Large intestine (tissue), 3 donors: ENCODE measurements around the gene COL5A1. TPM values are rescaled to one million over a fixed set of nuclear protein-coding genes. Genes with fewer than 3 reads are reported as not detected.

ENCODE experiments used
- DNase-seq, 2 donors: peaks; one replicate each; pipeline versions ENCODE4 v3.0.0 to v3.0.0-alpha.2; 2013
- H3K27ac ChIP-seq: one replicate; pipeline ENCODE4 v1.5.1; 2013; ENCODE audit warnings: low read length
- H3K27me3 ChIP-seq: 2 replicates; pipeline ENCODE4 v1.6.1; 2013; ENCODE audit warnings: low read length; ENCODE audit not compliant: control insufficient read depth, insufficient read depth
- H3K36me3 ChIP-seq: 2 replicates; pipeline ENCODE4 v1.6.1; 2013; ENCODE audit warnings: low read length; ENCODE audit not compliant: control insufficient read depth, insufficient read depth
- H3K4me1 ChIP-seq: one replicate; pipeline ENCODE4 v1.6.1; 2013; ENCODE audit warnings: low read length; ENCODE audit not compliant: control insufficient read depth, insufficient read depth
- H3K4me3 ChIP-seq: one replicate; pipeline ENCODE4 v1.5.1; 2013; ENCODE audit warnings: low read length
- H3K9me3 ChIP-seq: one replicate; pipeline ENCODE4 v1.6.1; 2013; ENCODE audit warnings: mild to moderate bottlenecking, low read depth, low read length, moderate library complexity; ENCODE audit not compliant: control insufficient read depth
- WGBS: methylation state at CpG from one replicate; pipeline ENCODE4 v1.1.5; 2013; ENCODE audit warnings: low lambda C conversion rate; ENCODE audit not compliant: insufficient coverage; 5-methylcytosine and 5-hydroxymethylcytosine counted together
- polyA plus RNA-seq: library from polyadenylated mRNA; unstranded; fragments of 120-200 nt; gene quantifications from one replicate; pipeline ENCODE4 v1.2.1, GENCODE V29; 2013

Gene COL5A1
- polyA plus RNA-seq, 1 donor: 79.9 TPM

DNA sequence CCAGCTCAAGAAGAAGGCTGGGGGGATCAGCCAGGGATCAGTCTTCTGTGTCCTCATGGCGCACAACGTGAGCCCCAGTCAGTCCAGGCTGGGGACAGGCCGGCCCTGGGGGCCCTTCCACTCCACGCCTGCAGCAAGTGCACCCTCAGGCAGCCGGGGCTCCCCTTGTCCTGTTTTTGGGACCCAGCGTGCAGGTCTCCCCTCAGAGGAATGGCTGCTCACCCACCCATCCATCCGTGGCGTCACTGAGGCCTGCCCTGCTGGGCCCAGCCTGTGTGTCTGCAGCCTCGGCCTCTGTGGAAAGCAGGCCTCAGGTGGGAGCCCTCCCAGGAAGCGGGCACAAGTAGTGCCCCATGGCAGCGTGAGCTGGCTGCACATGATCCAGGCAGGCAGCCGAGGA is 186.4 kb downstream of the COL5A1 start:
- no peak overlapping the region for H3K27ac ChIP-seq
- H3K9me3 ChIP-seq: no peaks in the 10 kb centered on the region
- H3K4me1 ChIP-seq: no peaks in the 10 kb centered on the region
- H3K36me3 ChIP-seq: peaks cover 14% of the 10 kb centered on the region
- WGBS: no CpG with 5 or more reads among the region's 12 CpGs
- H3K27me3 ChIP-seq: no peaks in the 10 kb centered on the region
- DNase-seq: no peak
- no peak overlapping the region for H3K4me3 ChIP-seq

DNA sequence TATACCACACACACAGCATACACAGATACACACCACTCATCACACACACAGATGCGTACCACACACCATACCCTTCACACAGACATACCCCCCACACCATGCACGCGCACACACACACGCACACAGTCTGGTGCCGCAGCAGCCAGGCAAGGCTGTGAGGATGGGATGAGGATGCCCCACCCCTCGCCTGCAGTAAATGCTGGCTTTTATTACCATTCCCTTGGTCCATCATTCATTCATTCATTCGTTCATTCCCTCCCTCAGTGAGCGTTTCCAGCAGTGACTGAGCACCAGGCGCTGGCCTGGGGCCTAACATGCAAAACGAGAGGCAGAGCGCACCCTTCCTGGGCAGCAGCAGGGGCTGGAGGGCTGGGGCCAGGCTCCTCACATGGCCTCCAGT is 187.3 kb downstream of the COL5A1 start:
- no peak overlapping the region for H3K4me3 ChIP-seq
- no peak overlapping the region for H3K27ac ChIP-seq
- no peaks in the 10 kb centered on the region for H3K9me3 ChIP-seq
- H3K36me3 ChIP-seq: peaks cover 14% of the 10 kb centered on the region
- no CpG with 5 or more reads among the region's 11 CpGs for WGBS
- no peaks in the 10 kb centered on the region for H3K4me1 ChIP-seq
- H3K27me3 ChIP-seq: no peaks in the 10 kb centered on the region
- no peak for DNase-seq

DNA sequence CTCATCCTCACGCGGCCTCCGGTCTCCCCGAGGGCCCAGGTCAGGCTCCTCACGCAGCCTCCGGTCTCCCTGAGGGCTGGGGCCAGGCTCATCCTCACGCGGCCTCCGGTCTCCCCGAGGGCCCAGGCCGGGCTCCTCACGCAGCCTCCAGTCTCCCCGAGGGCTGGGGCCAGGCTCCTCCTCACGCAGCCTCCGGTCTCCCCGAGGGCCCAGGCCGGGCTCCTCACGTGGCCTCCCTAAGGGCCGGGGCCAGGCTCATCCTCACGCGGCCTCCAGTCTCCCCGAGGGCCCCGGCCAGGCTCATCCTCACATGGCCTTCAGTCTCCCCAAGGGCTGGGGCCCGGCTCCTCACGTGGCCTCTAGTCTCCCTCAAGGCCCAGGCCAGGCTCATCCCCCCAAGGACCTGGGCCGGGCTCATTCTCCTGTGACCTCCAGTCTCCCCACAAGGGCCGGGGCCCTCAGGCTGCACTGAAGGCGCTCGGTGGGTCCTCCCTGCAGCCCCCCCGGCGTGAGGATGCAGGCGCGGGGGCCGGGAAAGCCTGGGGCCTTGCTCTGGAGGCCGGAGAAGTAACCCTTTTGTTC is 187.8 kb downstream of the COL5A1 start:
- no peak overlapping the region for H3K4me3 ChIP-seq
- no peak for DNase-seq
- H3K9me3 ChIP-seq: no peaks in the 10 kb centered on the region
- no peak overlapping the region for H3K27ac ChIP-seq
- no CpG with 5 or more reads among the region's 35 CpGs for WGBS
- H3K36me3 ChIP-seq: peaks cover 14% of the 10 kb centered on the region
- H3K4me1 ChIP-seq: no peaks in the 10 kb centered on the region
- H3K27me3 ChIP-seq: no peaks in the 10 kb centered on the region

DNA sequence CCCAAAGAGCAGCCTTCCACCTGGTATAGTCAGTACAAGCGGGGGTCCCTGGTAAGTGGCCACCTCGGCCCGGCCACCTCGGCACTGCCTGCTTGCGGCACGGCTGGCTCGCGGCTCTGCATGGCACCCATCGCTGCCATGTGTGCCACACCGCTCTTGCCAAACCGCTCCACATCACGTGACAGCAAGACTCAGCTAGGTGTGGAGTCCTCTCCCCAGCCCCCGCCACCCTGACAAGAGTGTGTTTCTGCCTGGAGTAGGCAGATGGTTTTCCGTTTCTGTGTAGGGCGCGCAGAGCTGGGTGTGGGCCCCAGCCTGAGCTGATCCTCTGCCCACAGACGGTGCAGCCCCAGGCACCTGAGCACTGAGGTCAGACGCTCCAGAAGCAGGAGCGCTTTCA is 188.5 kb downstream of the COL5A1 start:
- WGBS: no CpG with 5 or more reads among the region's 19 CpGs
- peaks cover 10% of the 10 kb centered on the region for H3K36me3 ChIP-seq
- DNase-seq: no peak
- H3K4me1 ChIP-seq: no peaks in the 10 kb centered on the region
- no peak overlapping the region for H3K4me3 ChIP-seq
- no peak overlapping the region for H3K27ac ChIP-seq
- H3K27me3 ChIP-seq: no peaks in the 10 kb centered on the region
- no peaks in the 10 kb centered on the region for H3K9me3 ChIP-seq

DNA sequence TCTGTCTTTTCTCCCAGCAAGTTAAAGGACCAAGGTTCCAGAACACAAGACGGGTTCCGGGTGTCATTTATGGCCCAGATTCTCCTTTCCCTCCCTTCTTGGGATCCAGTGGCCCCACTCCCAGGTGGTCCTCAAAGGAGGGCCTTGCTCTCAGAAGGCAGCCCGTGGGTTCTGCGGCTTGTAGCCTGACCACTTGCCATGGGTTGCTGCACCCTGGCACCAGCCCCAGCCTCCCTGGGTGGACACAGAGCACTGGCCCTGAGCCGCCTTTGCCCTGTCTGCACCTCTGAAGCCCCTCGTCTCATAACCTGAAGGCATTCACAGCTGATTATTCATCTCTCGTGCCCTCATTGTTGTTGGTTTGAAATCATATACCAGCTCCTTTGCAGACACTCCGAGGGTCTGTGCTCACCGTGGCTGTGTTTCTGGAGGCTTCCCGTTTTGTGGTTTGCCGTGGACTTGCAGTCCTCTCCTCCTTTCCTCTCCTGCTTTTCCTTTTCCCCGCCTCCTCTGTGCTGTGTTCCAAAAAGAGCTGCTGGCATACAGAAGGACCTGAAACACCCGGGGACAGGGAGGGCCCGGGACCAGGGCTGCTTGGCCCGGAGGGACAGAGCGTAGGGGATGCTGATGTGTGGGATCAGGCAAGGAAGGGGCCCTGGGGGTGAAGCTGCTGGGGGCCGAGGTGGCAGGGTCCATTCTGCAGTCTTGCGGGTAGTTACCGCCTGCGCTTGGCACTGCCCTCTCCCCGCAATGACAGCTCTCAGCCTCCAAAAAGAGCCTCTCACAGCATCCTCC is 189.5 kb downstream of the COL5A1 start:
- peaks cover 8% of the 10 kb centered on the region for H3K36me3 ChIP-seq
- H3K27ac ChIP-seq: no peak overlapping the region
- H3K9me3 ChIP-seq: no peaks in the 10 kb centered on the region
- no peaks in the 10 kb centered on the region for H3K4me1 ChIP-seq
- H3K27me3 ChIP-seq: no peaks in the 10 kb centered on the region
- H3K4me3 ChIP-seq: no peak overlapping the region
- no peak for DNase-seq
- WGBS: 90% methylated on average over 4 of the region's 21 CpGs

DNA sequence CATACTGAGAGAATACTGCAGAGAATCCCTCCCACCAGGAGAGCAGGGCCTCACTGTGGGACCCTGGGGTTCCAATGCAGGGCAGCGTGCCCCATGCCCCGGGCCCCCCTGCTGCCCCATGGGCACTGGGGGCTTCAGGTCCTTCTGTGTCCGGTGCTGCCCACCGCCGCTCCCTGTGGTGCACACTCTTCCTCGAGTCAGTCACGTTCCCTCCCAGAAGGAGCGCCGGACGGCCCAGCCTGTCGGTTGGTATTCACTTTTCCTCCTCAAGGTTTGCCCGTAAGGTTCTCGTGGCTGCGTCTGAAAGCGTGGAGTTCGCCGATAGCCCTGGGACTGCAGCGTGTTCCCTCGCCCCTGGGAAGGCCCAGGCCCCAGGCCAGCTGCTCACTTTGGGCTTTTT is 190.9 kb downstream of the COL5A1 start:
- Histone ChIP-seq H3K4me3 (no peak overlapping the region), H3K9me3 (no peaks in the 10 kb centered on the region), H3K27ac (no peak overlapping the region), H3K36me3 (peaks cover 8% of the 10 kb centered on the region), H3K27me3 (no peaks in the 10 kb centered on the region), H3K4me1 (no peaks in the 10 kb centered on the region)
- DNase-seq: no peak
- no CpG with 5 or more reads among the region's 19 CpGs for WGBS

DNA sequence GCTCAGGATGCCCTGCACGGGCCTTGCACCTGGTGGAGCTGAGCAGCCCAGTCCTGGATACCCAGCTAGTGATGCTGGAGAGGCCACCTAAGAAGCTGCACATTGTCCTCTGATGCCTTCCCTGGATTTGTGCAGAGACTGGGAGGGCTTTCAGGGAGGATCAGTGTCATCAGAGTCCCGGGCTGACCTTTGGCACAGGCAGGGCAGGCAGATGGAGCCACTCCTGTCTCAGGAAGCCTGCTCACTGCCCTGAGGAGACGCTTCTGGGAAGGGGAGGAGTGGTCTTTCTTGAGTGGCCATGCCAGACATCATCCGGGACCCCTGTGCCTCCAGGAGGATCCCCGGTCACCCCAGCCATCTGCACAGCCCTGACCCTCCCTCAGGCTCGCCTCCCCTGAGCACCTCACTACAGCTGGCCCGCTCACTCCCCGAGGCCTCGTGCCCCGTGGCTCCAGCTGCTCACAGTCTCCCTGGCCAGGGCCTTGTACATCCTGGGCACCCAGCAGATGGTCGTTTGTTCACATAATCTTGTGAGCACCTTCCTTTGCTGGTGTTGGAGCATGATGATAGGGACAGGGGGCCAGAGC is 191.8 kb downstream of the COL5A1 start:
- H3K4me1 ChIP-seq: no peaks in the 10 kb centered on the region
- no peaks in the 10 kb centered on the region for H3K27me3 ChIP-seq
- no CpG with 5 or more reads among the region's 11 CpGs for WGBS
- no peak overlapping the region for H3K4me3 ChIP-seq
- H3K27ac ChIP-seq: no peak overlapping the region
- H3K9me3 ChIP-seq: no peaks in the 10 kb centered on the region
- H3K36me3 ChIP-seq: peaks cover 4% of the 10 kb centered on the region
- DNase-seq: no peak

DNA sequence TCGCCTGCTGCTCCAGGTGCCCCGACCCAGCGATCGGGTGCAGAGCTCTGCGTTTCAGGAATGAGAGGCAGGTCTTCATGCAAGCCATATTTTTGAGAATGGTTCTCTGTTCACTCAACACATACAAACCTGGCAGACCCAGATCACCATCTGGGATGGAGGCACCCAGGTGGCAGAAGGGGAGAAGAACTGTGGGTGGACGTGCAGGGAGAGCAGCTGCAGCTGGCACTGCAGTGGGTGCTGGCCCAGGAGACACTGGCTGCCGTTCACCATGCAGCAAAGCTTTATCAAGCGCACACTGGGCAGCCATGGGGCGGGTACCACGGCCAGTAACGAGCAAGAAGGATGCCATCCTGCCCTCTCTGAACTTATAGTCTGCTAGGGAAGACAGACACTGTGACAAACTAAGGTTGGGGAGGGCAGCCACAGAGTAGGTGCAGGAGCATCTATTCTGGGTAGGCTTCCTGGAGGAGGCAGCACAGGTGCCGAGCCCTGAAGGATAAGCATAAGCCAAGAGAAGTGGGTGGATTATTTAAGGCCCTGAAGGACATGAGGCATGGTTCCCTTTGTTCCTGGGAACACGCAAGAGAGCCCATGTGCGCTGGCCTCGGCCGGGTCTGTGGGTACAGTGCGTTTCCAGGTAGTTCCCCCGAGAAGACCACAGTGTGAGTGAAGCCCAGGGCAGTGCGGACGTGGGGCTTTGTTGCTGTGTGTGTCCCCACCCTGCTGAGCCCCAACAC is 192.8 kb downstream of the COL5A1 start:
- H3K4me3 ChIP-seq: no peak overlapping the region
- DNase-seq: no peak

DNA sequence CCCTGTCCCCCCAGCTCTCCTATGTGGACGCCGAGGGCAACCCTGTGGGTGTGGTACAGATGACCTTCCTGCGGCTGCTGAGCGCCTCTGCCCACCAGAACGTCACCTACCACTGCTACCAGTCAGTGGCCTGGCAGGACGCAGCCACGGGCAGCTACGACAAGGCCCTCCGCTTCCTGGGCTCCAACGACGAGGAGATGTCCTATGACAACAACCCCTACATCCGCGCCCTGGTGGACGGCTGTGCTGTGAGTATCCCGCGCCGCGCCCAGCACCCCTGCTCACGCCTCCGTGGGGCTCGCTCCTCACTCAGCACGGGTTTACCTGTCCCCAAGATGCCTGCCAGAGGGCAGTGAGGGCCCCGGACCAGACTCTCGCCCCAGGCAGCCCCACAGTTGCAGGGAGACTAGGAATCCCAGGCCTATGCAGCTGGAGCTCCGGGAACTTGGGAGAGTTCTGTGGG is 193.4 kb downstream of the COL5A1 start:
- no peaks in the 10 kb centered on the region for H3K27me3 ChIP-seq
- H3K36me3 ChIP-seq: peaks cover 7% of the 10 kb centered on the region
- no peak overlapping the region for H3K27ac ChIP-seq
- H3K9me3 ChIP-seq: no peaks in the 10 kb centered on the region
- no peak overlapping the region for H3K4me3 ChIP-seq
- no peaks in the 10 kb centered on the region for H3K4me1 ChIP-seq
- DNase-seq: no peak
- no CpG with 5 or more reads among the region's 25 CpGs for WGBS

More for the DNA sequence above, 192.8 kb downstream of the COL5A1 start:
- Histone ChIP-seq H3K4me1 (no peaks in the 10 kb centered on the region), H3K27me3 (no peaks in the 10 kb centered on the region), H3K36me3 (peaks cover 6% of the 10 kb centered on the region), H3K27ac (no peak overlapping the region), H3K9me3 (no peaks in the 10 kb centered on the region)
- WGBS: no CpG with 5 or more reads among the region's 20 CpGs

DNA sequence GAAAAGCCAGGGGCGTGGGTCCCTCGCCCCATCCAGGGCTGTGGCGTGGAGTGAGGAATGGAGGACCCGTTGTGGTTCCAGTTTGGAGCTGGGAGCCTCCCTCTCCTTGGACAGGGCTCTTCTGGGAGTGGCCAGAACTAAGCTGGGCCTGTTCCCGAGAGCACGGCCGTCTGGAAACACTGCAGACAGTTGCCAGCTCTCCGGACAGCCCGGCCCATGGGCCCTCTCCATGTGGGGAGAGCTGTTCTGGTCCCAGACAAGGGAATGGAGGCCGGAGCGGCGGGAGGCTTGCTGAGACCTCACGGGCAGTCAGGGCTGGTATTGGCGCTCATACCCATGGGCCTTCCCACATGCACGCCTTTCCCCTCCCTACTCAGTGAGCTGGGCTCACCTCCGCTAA is 193.8 kb downstream of the COL5A1 start:
- H3K27ac ChIP-seq: no peak overlapping the region
- H3K9me3 ChIP-seq: no peaks in the 10 kb centered on the region
- WGBS: no CpG with 5 or more reads among the region's 16 CpGs
- no peak for DNase-seq
- H3K36me3 ChIP-seq: peaks cover 3% of the 10 kb centered on the region
- no peak overlapping the region for H3K4me3 ChIP-seq
- no peaks in the 10 kb centered on the region for H3K4me1 ChIP-seq
- H3K27me3 ChIP-seq: no peaks in the 10 kb centered on the region
